HG03565 (cell line): ENCODE results near the gene TIAM1.

ENCODE experiments used
- ATAC-seq: cut with Tn5 transposase; IDR thresholded peaks from one replicate; pipeline ENCODE4 v1.9.1; 2021; ENCODE audit warnings: mild to moderate bottlenecking, moderate library complexity; ENCODE audit not compliant: unreplicated experiment

Gene TIAM1

DNA sequence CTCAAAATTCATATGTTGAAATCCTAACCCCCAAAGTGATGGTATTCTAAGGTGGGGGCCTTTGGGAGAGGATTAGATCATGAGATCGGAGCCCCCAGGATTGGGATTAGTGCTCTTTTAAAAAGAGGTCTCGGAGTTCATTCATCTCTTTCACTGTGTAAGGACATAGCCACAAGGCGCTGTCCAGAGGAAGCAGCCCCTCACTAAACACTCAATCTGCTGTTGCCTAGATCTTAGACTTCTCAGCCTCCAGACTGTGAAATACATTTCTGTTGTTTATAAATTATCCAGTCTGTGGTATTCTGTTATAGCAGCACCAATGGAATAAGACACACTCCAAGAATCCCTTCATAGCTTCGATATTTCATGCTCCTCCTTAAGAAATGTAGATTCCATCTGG is 12.4 kb upstream of the TIAM1 start:
- ATAC-seq = no peak

DNA sequence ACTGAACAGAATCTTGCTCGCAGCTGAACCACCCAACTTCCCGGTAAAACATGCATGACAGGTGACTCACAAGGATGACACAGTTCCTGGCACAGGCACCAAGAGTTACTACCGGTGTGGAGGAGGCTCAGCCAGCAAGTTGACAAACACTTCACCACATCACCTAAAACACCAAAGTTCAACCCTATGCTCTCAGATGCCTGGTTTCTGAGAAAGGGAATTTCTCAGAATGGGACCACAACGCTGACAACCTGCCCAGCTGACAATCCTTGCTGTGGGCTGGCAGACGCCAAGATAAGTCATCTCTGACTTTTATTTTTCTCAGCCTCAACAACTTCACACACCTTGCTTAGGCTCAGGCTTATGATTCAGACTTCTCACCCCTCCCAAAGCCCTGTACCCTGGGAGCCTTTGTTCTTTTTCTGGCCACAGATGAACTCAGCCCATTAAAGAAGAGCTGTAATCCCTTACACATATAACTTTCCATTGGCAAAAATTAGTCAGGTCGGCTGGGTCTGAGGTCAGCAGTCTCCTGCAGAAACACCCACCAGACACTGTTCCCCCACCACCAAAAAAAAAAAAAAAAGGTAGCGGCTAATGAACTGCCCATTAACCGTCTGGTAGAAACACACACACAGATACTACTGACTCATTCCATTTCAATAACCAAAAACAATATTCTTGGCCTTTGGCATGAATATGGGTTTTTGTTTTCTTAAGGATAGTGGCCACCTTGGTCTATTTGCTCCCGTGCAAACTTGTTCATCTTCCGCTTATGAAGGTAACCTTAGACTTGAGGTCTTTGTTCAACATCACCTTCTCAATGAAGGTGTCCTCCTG is 10.8 kb upstream of the TIAM1 start:
- peak; percentile 46 for ATAC-seq

DNA sequence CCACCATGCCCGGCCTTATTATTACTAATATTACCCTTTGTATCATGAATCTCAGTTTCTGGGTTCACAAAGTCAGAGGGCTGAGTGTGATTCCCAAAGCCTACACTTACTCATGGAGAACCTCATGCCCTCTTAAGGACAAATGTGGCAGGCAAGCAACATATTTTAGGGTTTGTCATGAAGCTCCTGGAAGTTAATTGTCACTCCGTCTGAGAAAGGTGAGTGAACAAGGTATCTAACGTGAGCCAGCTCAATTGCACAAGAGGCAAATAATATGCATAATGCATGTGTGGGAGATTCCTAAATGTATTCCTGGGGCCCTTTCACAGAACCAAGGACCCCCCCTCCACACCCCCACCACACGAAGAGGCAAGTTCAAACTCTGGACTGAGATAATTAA is 10.1 kb upstream of the TIAM1 start:
- no peak for ATAC-seq

DNA sequence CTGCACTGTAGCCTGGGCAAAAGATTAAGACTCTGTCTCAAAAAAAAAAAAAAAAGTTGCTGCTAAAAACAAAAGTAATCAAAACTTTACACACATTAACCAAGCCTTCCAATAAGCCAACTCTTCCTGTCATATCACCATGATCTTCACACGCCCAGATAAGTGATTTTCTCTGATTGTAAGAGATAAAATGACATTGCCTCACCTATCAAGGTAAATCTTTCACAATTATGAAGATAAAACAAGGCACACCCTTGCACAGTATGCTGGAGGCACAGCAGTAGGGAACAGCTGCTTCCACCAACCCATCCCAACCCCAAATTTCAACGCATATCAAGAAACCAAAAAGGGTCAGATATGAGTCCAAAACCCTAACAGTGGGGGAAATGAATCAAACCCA is 8.8 kb upstream of the TIAM1 start:
- ATAC-seq = no peak

DNA sequence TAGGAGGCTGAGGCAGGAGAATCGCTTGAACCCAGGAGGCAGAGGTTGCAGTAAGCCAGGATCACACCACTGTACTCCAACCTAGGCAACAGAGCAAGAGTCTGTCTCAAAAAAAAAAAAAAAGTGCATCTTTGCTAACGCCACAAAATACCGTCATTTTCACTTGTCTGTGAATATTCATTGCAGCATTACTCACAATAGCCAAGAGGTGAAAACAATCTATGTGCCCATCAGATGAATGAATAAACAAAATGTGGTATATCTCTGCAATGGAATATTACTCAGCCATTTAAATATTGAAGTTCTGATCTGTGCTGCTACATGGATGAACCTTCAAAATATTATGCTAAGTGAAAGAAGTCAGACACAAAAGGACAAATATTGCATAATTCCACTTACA is 7.9 kb upstream of the TIAM1 start:
- no peak for ATAC-seq

DNA sequence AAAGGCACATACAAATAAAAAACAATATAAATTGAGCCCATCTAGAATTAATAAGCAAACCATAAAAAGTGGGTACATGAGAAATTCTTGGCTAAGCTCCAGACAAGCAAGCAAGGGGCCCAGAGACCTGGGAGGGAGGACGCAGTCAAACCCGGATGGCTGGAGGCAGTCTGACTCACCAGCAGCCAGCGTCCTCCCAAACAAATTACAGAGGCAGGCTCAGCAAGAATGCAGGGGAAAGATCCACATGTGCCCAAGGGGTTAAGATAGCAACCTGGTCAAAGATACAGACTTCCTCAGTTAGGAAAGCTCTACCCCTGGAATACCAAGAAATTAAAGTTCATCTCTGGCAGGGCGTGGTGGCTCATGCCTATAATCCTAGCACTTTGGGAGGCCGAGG is 7.4 kb upstream of the TIAM1 start:
- no peak for ATAC-seq

DNA sequence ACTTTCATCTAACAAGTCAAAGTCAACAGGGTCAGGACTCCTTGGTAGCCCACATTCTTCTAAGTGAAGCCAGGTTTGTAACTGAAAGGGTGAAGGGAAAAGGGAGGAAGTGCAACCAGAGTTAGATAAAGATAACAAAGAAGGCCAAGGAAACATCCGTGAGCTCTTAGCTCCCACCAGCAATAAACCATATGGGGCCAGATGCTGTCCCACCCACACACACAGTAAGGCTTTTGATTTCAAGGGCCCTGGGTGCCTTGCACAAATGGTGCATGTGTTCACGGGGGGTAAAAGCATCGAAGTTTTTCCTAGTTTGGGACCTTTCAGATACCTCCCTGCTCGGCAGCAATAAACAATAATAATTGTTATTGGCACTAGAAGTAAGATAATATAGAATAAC is 5.1 kb upstream of the TIAM1 start:
- no peak for ATAC-seq

DNA sequence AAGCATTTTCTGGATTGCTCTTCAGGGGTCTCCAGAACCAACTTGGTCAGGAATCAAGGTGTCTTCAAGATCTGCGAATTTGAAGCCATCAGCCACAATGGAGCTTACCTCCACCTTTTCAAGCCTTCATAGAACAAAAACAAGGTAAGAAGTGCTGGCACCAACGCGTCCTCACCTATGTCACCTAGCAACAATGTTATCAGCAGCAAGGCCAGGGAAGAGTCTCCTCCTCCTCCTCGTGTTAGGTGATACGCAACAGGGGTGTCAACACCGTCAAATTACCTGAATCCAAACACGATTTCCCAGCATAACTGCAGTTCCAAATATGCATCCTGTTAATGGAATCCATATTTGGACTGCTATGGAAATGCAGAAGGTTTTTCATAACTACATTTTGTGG is 4.1 kb upstream of the TIAM1 start:
- no peak for ATAC-seq

DNA sequence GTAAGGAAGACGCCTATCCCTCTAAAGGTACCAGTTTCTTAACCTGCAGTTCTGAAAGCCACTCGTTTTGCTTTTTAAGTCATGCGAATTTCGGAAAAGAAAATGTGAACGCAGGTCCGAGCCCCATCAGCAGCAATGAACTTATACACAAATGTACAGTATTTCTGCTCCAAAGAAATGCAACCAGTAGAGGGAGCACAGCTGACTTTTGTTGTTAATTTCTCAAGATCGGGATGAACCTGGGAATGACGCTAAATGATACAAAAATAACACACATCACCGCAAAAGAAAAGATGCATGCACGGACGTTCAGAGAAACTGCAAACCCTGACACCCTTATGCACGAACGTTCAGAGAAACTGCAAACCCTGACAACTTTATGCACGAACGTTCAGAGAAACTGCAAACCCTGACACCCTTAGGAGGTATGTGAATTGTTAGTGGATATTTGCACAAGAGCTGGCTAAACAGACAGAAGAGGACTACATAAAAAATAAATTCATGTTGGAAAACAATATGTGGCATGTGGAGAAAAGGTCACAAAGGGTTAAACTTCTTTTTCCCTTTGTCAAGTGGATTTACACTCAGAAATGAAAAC is 3.5 kb upstream of the TIAM1 start:
- no peak for ATAC-seq

DNA sequence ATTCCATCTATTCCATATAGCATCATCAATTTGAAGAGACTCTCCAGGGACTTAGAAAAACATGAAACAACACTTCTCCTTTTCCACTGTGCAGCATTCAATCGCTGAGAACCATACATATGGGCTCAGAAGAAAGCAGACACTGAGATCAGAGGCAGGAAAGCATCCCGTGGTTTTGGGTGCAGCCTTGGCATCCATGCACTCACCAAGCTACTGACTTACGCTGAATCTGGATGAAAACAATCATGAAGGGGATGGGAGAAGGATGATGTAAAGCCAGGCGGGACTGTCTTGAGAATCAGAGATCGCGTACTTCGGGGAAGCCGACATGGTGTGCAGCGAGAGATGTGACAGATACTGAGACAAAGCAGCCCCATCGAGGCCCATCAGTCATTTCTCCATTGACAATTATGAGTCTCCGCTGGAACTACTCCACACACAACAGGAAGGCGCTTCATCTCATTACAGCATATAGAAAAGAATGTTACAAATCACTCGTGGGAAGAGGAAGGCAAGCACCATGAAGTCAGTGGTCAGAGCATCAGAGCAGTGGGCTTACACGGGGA is 2.3 kb upstream of the TIAM1 start:
- no peak for ATAC-seq

DNA sequence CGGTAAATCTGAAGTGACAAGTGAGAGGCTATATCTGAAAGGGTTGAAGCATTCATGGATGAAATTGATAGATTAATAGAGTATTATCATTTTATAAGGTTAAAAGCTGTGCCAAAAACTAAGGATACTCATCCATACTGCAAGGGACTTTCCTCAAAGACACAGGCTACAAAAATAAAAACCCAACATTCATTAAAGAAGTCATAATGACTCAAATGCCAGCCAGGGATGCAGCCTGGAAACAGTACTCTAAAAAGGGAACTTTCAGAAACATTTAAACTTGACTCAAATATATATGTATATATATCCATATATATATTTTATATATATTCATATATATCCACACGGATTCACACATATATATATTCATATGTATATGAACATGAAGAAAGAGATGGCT is 1.1 kb upstream of the TIAM1 start:
- no peak for ATAC-seq

DNA sequence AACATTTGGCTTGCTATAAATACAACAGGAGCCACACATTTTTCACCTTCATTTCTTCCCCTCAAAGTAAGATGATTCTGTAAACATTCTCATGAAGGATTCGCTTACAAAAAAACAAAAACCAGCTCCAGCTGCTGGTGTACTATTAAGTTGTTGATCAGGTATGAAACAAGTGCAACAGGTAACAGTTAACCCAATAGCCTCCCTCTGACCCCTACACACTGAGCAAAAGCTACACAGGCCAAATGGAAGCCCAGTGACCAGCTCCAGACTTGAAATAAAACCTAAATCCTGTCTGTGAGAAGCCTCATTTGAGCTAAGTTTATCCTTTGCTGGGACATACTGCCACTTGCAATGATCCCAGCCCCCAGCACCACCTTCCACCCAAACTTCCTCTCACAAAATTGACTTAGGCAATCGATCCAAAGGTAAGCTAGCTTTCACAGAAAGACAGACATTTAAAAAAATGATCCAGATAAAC is 991 bp downstream of the TIAM1 start:
- ATAC-seq = no peak

DNA sequence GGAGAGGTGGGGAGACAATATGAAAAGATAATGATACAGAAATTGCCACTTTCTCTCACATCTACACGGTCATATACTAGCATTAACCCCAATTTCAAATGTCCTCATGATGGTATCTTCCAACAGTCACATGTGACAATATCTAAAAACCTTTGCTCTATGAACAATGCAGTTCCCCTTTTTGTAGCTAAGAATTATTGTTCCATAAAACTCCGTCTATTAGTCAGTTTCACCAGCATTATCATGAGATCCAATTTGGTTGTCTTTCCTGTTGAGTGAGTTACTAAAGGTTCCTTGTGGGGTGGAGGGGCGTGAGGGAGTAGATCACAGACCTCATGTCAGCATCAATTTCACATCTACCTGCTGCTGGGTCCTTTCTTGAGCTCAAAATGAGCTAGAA is 1.7 kb downstream of the TIAM1 start:
- no peak for ATAC-seq

DNA sequence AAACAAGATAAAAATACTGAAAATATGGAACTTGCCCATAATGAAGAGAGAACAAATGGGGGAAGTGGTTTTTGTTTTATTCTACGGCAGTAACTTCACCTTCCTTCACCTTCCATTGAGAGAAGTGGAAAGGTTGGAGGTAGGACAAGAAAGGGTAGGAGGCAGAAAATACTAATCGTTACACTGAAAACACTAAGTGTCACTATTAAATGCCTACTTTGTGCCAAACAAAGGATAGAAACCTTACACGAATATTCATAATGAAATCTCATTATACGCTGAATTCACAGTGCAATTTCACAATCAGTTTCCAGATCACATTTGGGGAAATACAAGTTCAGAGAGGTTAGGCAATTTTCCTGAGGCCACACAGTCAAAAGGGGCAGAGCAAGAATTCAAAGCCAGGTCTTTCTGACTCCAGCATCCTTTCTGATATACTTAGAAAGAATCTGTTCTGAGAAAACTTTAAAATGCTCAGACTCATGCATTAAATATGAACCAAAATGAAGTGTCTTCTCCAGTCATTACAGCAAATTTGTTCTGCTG is 3.0 kb downstream of the TIAM1 start:
- ATAC-seq = no peak

DNA sequence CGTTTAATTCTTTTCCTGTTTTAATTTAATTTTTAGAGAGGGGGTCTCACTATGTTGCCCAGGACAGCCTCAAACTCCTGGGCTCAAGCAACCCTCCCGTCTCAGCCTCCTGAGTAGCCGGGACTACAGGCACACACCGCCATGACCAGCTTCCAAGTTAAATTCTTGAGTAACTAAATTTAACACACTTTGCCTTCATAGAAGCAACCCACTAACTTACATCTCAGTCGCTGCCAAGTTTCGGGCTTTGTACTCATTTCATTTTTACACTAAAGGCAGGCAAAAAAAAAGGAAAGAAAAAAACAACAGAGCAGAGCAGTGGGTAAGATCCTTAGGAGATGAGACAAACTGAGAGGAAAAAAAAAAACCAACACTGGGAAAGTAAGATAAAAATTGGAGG is 3.5 kb downstream of the TIAM1 start:
- ATAC-seq = no peak

DNA sequence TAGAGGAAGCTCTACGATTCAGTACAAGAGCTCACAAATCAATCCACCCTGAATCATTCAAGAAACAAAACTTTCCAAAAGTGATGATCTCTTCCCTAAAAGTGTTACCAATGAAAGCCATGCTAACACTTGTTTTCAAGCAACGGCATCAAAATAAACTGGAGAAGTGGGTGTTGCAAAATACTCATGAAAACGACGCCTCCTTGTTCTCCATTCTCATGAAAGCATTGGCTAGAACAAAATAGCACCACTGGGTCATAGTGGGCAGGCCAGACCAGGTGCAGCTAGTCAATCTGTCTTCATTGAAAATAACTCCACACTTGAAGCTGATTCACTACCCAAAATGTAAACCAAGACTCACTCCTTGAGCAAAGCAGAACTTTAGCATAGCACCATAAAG is 4.3 kb downstream of the TIAM1 start:
- no peak for ATAC-seq

DNA sequence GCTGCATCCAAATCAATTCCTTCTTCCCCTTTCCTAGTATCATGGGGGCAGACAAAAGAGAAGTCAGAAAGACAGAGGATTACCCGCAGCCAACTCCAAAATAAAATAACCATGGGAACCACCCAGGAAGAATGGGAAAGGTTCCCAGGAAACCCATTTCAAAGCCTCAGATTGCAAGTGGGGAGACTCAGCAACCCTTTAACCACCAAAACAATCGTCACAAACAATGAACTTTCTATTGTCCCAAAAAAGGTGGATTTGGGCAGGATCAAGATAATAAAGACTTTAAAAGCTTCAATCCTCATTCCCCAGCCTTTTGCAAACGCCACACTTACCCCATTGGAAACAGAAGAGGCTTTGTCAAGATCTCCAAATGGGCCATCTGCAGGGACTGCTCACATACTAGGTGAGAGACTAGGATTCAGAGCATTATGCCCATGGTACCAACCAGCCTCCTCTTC is 5.1 kb downstream of the TIAM1 start:
- no peak for ATAC-seq

DNA sequence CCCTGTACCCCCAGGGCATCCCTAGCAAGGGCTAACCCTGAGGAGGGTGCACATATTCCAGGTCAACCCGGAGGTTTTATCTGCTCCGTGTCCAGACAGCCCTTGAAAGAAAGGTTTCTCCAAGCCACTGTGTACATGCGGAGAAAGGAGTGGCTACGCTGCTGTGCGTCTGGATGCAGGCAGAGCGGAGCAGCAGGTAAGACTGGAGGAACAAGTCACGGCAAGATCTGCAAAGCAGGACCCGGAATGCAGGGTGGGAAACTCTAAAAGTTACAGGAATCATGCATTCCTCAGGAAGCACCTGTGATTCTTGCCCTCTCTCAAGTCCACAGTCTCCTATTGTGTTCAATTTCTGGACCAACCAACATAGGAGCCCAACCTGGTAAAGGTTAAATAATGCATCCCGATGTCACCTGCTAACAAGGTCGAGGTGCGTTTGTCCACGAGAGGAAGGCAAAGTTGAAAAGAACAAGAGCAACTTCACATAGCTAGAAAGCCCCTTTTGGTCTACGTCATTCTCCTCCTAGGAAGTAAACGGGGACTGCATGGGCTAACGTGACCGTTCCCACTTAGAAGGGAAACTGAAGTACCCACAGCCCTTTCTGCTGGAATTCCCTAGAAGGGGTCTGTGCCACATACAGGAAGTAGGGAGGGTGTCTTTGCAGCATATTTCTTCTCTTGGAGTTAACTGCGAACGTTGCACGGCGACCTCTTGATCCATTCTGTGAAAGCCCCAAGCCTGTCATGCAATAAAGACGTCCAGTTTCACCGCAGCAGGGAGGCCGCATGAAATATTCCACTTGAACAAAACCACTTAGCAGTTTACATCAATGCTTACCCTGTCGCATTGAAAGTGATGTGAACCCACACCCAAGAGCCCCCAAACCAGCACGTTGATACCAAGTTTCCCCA is 5.8 kb downstream of the TIAM1 start:
- ATAC-seq = no peak

DNA sequence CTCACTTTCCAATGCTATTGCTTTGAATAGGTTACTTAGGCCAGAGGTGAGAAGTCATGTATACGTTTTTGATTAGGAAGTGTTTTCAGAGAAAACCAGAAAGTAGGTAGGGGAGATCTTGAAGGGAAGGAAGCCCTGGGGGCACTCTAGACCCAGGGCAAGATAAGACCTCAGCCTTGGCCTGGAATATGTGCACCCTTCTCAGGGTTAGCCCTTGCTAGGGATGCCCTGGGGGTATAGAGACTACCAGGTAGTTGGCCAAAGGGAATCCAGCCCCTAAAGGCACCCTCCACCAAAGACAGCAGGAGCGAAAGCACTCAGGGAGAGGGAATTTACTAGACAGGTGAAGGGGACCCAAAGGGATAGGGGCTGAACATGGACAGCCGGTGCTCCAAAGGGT is 7.0 kb downstream of the TIAM1 start:
- ATAC-seq = no peak

DNA sequence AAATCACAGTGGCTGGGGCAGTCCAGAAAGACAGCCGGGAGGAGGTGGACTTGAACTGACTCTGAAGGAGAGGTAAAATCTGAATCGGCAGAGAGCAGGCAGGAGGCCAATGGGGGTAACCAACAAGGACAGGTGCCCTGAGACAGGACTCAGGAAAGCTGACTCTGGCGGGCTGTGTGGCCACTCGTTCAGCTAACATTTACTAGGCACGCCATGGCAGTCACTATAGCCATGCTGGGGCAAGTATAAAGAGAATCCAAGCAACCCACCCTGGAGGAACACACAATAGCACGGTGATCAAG is 7.4 kb downstream of the TIAM1 start:
- no peak for ATAC-seq
